Measurements from ENCODE around the gene ANO7. TPM values are rescaled to one million over a fixed set of nuclear protein-coding genes. Genes with fewer than 3 reads are reported as not detected.

ANO7 gene
- total RNA-seq, 1 experiment from 2014 or later = 6.9 TPM

DNA sequence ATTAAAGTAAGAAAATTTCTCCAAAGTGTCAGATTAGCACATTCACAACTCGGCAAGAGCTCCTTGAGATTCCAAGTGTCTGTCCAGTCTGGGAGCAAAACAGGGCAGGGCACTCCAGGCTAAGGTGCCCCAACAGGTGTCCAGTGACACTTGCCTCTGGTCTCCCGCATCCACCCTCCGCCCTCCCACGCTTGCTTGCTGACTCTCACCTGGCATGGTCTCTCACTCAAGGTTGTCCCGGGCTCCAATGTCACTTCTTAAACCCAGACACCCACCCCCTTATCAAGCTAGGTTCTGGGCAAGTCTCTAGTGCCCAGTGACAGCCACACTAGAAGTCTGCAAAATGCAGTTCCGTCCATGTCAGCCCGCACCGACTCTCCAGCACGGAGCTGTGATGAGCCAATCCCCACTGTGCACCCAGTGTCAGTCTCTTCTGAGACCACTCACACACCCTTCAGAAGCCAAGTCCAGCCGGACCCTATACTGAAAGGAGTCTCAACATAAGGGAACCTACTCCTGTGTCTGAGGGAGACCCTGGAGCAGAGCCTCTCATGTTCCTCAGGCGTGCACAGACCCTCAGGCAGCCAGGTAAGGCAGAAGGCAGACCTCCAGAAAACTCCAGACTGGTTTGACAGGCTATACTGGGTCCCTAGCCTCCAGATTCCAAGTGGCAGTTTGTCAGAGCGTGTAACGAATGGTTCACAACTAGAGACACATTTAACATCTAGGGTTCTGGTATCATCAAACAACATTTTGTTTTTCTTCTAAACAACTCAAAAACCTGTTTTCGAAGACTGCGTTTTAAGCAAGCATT lies 81.4 kb downstream of the ANO7 start:
- H3K9me3 ChIP-seq (ENCODE audit: control insufficient read depth, insufficient read depth, low read depth, low read length) = no peaks in the 10 kb centered on the region
- intact Hi-C loops (cut with micrococcal nuclease; ENCODE audit: unreplicated experiment) (no loop called here), in situ Hi-C loops (cut with HindIII; ENCODE audit: low pct_unique_long_range_greater_than_20kb, low sequenced_read_pairs) (no loop called here)
- H3K4me1 ChIP-seq (ENCODE audit: control insufficient read depth, insufficient read depth, low read length) = peaks cover 49% of the 10 kb centered on the region
- no TSS peak for BruUV-seq (replicated peaks)
- TF ChIP-seq, protein P1, sequence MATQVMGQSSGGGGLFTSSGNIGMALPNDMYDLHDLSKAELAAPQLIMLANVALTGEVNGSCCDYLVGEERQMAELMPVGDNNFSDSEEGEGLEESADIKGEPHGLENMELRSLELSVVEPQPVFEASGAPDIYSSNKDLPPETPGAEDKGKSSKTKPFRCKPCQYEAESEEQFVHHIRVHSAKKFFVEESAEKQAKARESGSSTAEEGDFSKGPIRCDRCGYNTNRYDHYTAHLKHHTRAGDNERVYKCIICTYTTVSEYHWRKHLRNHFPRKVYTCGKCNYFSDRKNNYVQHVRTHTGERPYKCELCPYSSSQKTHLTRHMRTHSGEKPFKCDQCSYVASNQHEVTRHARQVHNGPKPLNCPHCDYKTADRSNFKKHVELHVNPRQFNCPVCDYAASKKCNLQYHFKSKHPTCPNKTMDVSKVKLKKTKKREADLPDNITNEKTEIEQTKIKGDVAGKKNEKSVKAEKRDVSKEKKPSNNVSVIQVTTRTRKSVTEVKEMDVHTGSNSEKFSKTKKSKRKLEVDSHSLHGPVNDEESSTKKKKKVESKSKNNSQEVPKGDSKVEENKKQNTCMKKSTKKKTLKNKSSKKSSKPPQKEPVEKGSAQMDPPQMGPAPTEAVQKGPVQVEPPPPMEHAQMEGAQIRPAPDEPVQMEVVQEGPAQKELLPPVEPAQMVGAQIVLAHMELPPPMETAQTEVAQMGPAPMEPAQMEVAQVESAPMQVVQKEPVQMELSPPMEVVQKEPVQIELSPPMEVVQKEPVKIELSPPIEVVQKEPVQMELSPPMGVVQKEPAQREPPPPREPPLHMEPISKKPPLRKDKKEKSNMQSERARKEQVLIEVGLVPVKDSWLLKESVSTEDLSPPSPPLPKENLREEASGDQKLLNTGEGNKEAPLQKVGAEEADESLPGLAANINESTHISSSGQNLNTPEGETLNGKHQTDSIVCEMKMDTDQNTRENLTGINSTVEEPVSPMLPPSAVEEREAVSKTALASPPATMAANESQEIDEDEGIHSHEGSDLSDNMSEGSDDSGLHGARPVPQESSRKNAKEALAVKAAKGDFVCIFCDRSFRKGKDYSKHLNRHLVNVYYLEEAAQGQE (IDR thresholded peaks at IDR 0.05; ENCODE audit: insufficient read depth in 1 of 2, low read depth in 2 of 2, low read length in 1 of 2) = no peak
- no peak for TF ChIP-seq POLR2AphosphoS5 (IDR thresholded peaks at IDR 0.05; ENCODE audit: low read depth, low read length)
- TF ChIP-seq TCF7L2 (IDR thresholded peaks at IDR 0.05; ENCODE audit: low read depth, low read length) = no peak
- TF ChIP-seq, protein P2, sequence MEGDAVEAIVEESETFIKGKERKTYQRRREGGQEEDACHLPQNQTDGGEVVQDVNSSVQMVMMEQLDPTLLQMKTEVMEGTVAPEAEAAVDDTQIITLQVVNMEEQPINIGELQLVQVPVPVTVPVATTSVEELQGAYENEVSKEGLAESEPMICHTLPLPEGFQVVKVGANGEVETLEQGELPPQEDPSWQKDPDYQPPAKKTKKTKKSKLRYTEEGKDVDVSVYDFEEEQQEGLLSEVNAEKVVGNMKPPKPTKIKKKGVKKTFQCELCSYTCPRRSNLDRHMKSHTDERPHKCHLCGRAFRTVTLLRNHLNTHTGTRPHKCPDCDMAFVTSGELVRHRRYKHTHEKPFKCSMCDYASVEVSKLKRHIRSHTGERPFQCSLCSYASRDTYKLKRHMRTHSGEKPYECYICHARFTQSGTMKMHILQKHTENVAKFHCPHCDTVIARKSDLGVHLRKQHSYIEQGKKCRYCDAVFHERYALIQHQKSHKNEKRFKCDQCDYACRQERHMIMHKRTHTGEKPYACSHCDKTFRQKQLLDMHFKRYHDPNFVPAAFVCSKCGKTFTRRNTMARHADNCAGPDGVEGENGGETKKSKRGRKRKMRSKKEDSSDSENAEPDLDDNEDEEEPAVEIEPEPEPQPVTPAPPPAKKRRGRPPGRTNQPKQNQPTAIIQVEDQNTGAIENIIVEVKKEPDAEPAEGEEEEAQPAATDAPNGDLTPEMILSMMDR (IDR thresholded peaks at IDR 0.05) = no peak
- TF ChIP-seq SIN3A (IDR thresholded peaks at IDR 0.05; ENCODE audit: borderline replicate concordance, insufficient read depth, low read depth, low read length) = no peak
- H3K4me3 ChIP-seq (ENCODE audit: low read depth in 2 of 2, low read length in 2 of 2) = no peak overlapping the region
- ChIA-PET CTCF (no interaction called here), POLR2A (no interaction called here)
- peaks cover 23% of the 10 kb centered on the region for H3K36me3 ChIP-seq (ENCODE audit: control insufficient read depth, insufficient read depth, low read length)
- no peaks in the 10 kb centered on the region for H3K27me3 ChIP-seq (ENCODE audit: control insufficient read depth, insufficient read depth, low read length)
- H3K27ac ChIP-seq (ENCODE audit: low read length) = no peak overlapping the region
- DNase-seq (ENCODE audit: low read depth, low spot score) (no peak), ATAC-seq (no peak)

DNA sequence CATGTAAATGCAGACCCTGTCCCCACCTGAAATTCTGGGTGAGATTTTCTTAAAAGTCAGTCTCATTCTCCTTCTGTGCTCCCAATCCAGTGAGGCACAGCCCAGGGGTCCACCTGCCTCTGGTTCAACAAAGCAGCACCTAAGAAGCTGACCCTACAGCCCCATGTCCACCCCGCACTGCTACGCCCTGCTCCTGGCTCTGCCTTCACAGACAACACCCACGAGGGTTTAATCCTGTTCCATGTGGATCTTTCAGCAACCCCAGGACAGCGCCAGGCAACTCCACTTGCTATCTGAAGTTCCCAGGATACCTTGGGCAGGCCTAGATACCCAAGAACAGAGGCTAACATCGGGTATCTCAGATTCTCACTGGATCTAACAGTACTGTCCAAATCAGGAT lies 82.1 kb downstream of the ANO7 start:
- Histone ChIP-seq H3K36me3 (ENCODE audit: control insufficient read depth, insufficient read depth, low read length) (peaks cover 20% of the 10 kb centered on the region), H3K9me3 (ENCODE audit: control insufficient read depth, insufficient read depth, low read depth, low read length) (no peaks in the 10 kb centered on the region), H3K4me3 (ENCODE audit: low read depth in 2 of 2, low read length in 2 of 2) (no peak overlapping the region), H3K27me3 (ENCODE audit: control insufficient read depth, insufficient read depth, low read length) (no peaks in the 10 kb centered on the region), H3K27ac (ENCODE audit: low read length) (no peak overlapping the region), H3K4me1 (ENCODE audit: control insufficient read depth, insufficient read depth, low read length) (peaks cover 49% of the 10 kb centered on the region)
- in situ Hi-C loops (cut with HindIII; ENCODE audit: low pct_unique_long_range_greater_than_20kb, low sequenced_read_pairs) (no loop called here), intact Hi-C loops (cut with micrococcal nuclease; ENCODE audit: unreplicated experiment) (no loop called here)
- ChIA-PET CTCF (no interaction called here), POLR2A (no interaction called here)
- ATAC-seq = no peak
- no TSS peak for BruUV-seq (replicated peaks)
- DNase-seq (ENCODE audit: low read depth, low spot score) = no peak
- TF ChIP-seq TCF7L2 (IDR thresholded peaks at IDR 0.05; ENCODE audit: low read depth, low read length) = no peak
- TF ChIP-seq SIN3A (IDR thresholded peaks at IDR 0.05; ENCODE audit: borderline replicate concordance, insufficient read depth, low read depth, low read length) = no peak
- TF ChIP-seq, protein P1 (IDR thresholded peaks at IDR 0.05; ENCODE audit: insufficient read depth in 1 of 2, low read depth in 2 of 2, low read length in 1 of 2) = no peak
- TF ChIP-seq, protein P2 (IDR thresholded peaks at IDR 0.05) = no peak
- no peak for TF ChIP-seq POLR2AphosphoS5 (IDR thresholded peaks at IDR 0.05; ENCODE audit: low read depth, low read length)
